Activated CD4-positive, CD25-positive, alpha-beta regulatory T cell treated with anti-CD3 and anti-CD28 coated beads, Interleukin-2, amount 50 U/mL, for 24 hours (primary cell): ENCODE measurements around the gene PLEKHH3.

Experiments
- ATAC-seq, 2 donors: fragments of 150-1000 bp; cut with Tn5 transposase; one replicate each; pipeline ENCODE4 v1.10.0; 2021; ENCODE audit warnings: mild to moderate bottlenecking in 1 of 2, moderate library complexity in 1 of 2

Gene PLEKHH3

GRCh38 chr17:42676424-42677011, at the start of gene PLEKHH3:
TSS of gene PLEKHH3 (minus strand) at chr17:42676994. CDS start at chr17:42676563, 431 bp downstream.
- ATAC-seq = no peak

- no peak for ATAC-seq
These were observed 48.3 kb upstream of the PLEKHH3 start for GRCh38 chr17:42725143-42725542.

- ATAC-seq = no peak
These were observed 46.8 kb upstream of the PLEKHH3 start for GRCh38 chr17:42723636-42724035.

GRCh38 chr17:42720996-42721583, 44.3 kb upstream of the PLEKHH3 start:
- peak; percentile 70 to 81 for ATAC-seq

- no peak for ATAC-seq
These were observed 32.8 kb upstream of the PLEKHH3 start for GRCh38 chr17:42709561-42709960.

- ATAC-seq = no peak
These were observed 31.8 kb upstream of the PLEKHH3 start for GRCh38 chr17:42708588-42708987.

- ATAC-seq = peak; percentile 36 to 39
These were observed 29.9 kb upstream of the PLEKHH3 start for GRCh38 chr17:42706732-42707131.

GRCh38 chr17:42704837-42705494, 28.2 kb upstream of the PLEKHH3 start:
- peak; percentile 92 for ATAC-seq

GRCh38 chr17:42704490-42704836, 27.7 kb upstream of the PLEKHH3 start:
- peak; percentile 27 to 36 for ATAC-seq

GRCh38 chr17:42702446-42702845, 25.7 kb upstream of the PLEKHH3 start:
- ATAC-seq = no peak

- ATAC-seq = no peak
These were observed 23.9 kb upstream of the PLEKHH3 start for GRCh38 chr17:42700586-42701289.

GRCh38 chr17:42699415-42699740, 22.6 kb upstream of the PLEKHH3 start:
- no peak for ATAC-seq

- ATAC-seq = no peak
These were observed 22.1 kb upstream of the PLEKHH3 start for GRCh38 chr17:42698736-42699414.

GRCh38 chr17:42697108-42697811, 20.5 kb upstream of the PLEKHH3 start:
- no peak for ATAC-seq

- ATAC-seq = no peak
These were observed 18.7 kb upstream of the PLEKHH3 start for GRCh38 chr17:42695500-42695899.

GRCh38 chr17:42694524-42694923, 17.7 kb upstream of the PLEKHH3 start:
- ATAC-seq = no peak

GRCh38 chr17:42692489-42692888, 15.7 kb upstream of the PLEKHH3 start:
- no peak for ATAC-seq

- ATAC-seq = no peak
These were observed 14.3 kb upstream of the PLEKHH3 start for GRCh38 chr17:42691021-42691545.

GRCh38 chr17:42690596-42690995, 13.8 kb upstream of the PLEKHH3 start:
- ATAC-seq = no peak

- ATAC-seq = no peak
These were observed 11.0 kb upstream of the PLEKHH3 start for GRCh38 chr17:42687707-42688320.

- ATAC-seq = no peak
These were observed 9.8 kb upstream of the PLEKHH3 start for GRCh38 chr17:42686520-42687128.
